ENCODE data around the gene CEP72.
A peak's percentile ranks its signal among the peaks of the same experiment; 100 is the strongest.
"Not testable (repeated sequence)": the region's sequence is repeated elsewhere in the genome, so short reads cannot be mapped to it uniquely, and the experiment has no call there.

The CEP72 gene, protein sequence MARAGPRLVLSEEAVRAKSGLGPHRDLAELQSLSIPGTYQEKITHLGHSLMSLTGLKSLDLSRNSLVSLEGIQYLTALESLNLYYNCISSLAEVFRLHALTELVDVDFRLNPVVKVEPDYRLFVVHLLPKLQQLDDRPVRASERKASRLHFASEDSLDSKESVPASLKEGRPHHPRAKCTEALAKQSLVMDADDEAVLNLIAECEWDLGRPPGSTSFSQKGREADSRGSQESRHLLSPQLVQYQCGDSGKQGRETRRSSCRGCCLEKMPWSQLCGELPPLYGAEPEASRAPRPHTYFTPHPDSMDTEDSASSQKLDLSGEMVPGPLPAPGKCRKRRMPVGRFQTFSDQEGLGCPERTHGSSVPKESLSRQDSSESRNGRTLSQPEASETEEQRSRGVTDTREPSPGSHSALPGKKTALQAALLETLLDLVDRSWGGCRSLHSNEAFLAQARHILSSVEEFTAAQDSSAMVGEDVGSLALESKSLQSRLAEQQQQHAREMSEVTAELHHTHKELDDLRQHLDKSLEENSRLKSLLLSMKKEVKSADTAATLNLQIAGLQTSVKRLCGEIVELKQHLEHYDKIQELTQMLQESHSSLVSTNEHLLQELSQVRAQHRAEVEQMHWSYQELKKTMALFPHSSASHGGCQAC

DNA sequence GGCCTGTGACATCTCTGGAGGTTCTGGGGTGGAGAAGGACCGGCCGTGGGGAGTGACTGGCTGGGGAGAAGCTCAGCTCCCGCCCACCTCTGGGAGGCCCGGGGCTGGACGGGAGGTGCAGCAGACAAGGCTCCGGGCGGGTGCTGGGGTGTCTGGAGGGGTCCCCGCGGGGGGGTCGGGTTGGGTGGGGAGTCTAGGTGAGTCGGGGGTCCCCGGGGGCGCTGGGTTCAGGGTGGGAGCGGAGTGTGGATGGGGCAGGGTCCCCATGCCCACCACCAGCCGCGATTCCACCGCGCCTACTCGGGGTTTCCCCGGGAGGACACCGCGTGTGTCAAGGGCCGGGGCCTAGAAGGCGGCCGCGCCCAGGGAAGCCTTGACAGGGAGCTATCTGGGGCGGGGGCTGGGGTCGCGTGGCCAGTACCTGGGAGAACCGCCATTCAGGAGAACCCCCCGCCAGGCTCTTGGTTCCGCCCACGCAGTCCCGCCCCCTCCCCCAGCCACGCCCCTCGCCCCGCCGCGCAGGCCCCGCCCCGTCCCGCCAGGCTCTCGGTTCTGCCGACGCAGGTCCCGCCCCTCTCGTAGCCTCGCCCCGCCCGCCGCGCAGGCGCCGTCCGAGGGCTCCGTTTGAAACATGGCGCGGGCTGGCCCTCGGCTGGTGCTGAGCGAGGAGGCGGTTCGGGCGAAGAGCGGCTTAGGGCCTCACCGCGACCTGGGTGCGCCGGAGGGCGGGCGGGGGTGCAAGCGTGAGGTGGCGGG lies at the start of gene CEP72:
Gene CEP72, plus strand, starts transcription at position 610 of the 756 bp plus-strand sequence. Its CDS starts 22 bp downstream, at position 632.
- DNase-seq (ENCODE audit: insufficient read length, low spot score) (peak; percentile 97), FAIRE-seq (peak; percentile 83)

DNA sequence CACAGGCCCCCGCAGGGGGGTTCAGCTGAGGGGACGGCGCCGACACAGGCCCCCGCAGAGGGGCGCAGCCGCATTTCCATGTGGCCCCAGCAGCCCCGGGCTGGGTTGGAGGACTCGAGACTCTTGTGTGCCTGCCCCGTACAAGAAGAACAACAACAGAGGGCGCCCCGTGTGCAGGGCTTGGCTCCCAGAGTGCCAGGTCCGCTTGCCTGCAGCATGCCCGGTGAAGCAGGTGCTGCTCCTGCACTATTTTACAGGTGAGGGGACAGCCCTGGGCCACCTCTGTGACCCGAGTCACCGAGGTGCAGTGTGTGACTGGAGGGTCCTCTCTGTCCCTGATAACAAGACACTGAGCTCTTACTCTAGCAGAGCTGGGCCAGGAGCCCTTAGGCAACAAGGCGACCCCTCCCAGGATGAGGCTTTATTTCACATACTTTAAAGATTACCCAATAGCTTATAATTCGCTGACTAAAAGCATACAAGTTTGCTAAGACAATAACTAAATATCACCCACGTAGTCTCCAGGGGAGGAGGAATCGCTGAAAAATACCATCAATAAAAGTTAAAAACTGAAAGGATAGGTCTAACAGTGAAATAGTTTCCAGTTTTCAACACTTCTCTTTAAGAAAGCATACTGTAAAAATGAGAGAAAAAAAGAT lies 46.2 kb upstream of the CEP72 start:
- DNase-seq (ENCODE audit: insufficient read length, low spot score) (peak; percentile 42), FAIRE-seq (no peak)

DNA sequence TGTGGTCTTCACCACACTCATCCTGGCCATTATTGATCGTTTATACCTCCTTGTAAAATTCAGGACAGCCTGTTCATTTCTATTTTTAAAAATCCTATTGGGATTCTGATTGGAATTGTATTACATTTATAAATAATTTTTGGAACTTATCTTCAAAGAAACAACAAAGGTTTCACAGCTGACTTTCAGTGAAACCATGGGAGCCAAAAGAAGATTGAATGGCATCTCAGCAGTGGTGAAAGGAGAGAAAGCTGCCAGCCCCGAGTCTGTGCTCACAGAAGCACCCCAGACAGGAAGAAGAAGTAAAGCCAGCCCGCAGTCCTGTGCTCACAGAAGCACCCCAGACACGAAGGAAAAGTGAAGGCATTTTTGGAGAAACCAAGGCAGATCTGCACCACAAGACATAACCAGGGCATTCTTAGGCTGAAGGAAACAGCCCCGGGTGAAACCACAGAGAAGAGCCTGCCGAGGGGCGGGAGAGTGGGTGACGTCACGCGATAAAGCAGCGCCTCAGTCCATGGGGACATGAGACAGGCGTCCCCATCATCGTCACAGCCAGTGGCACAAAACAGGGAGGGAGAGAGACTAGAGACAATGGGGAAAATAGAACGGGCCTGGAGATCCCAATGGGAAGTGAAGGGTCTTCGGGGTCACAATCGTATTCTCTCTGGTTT lies 45.4 kb upstream of the CEP72 start:
- FAIRE-seq (no peak), DNase-seq (ENCODE audit: insufficient read length, low spot score) (no peak)

DNA sequence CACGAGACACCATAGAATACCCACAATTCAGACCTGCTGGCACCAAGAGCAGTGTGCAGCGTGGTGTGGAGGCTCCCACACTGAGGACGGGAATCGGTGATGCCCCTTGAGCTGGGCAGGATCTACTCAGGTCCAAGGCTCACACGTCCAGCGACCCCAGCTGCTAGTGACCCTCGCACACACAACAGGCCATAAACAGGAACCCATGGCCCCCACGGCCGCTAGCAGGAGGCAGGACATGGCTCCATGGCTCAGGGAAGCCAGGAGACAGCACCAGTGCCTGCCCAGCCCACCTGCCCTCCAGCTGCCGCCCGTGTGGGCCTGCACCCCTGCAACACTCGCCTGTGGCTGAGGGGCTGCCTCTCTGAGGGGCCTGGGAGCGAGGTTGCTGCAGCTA lies 44.5 kb upstream of the CEP72 start:
- DNase-seq (ENCODE audit: insufficient read length, low spot score) = no peak
- FAIRE-seq = peak; percentile 13

DNA sequence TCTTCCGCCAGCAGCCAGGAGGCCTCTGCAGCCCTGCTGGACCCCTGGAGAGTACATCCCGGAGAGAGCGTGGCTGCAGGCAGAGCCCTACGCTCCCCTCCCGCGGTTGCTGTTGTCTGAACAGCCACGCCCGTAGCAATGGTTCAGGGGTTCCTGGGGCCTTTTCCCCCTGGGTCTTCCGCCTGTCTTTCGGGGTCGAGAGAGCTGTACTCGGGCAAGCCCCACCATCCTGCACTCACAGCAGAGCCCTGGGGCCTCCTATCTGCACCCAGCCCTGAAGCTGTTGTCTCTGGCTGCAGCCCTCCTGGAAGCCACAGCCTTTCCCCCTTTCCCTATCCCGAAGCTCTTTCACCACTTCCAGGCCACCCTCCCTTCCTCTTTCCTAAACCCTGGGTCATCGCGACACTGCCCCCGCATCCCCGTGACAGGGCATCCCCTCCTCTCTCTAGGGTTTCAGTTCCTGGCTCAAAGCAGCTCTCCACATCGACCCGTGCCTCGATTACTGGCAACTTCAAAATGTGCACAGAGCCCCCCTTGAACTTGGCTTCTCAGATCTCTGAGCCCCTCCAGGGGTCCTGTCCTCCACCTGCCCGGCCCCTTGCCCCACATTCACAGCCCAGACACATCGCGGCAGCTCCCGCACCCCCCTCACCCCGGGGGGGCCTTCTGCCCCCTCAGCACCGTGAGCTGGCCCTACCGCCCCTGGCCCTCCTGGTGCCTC lies 43.9 kb upstream of the CEP72 start:
- DNase-seq (ENCODE audit: insufficient read length, low spot score) (no peak), FAIRE-seq (no peak)

DNA sequence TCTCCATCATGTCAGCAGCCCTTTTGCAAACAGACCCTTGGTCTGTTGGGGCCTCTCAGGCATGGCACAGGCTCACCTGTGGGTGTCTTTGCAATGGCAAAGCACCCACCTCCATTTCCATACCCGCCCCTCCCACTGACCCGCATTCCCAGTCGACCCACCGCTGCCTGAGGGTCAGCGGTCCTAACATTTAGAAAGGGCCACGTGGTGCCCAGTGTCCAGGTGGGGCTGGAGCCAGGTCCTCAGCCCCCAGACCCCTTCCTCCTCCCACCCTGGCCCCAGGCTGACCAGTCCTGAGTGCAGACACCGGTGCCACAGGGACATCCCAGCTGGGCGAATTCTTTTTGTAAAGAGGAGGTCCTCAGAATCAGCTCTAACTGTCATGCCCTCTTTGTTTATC lies 43.3 kb upstream of the CEP72 start:
- DNase-seq (ENCODE audit: insufficient read length, low spot score) (no peak), FAIRE-seq (no peak)

DNA sequence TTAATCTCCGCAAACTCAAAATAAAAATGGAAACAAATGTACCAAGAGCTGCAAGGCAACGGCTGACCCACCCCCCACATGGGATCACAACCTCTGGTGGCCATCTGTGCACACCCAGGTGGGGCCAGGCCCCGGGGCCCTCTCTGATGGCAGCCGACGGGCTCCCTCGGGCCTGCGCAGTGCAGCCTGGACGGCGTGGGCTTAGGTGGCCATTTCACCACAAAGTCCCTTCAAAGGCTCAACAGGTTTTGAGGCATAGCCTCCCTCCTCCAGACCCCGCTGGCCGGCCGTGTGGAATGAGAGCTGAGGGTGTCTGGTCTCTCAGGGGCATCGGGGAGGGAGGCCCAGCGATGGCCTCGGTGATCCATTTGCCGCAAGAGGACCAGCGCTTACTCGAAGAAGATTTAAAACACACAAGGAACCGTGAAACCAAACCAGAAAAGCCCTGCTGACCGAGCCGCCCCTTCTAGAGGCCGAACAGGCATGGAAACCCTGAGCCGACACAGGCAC lies 42.7 kb upstream of the CEP72 start:
- no peak for FAIRE-seq
- no peak for DNase-seq (ENCODE audit: insufficient read length, low spot score)

DNA sequence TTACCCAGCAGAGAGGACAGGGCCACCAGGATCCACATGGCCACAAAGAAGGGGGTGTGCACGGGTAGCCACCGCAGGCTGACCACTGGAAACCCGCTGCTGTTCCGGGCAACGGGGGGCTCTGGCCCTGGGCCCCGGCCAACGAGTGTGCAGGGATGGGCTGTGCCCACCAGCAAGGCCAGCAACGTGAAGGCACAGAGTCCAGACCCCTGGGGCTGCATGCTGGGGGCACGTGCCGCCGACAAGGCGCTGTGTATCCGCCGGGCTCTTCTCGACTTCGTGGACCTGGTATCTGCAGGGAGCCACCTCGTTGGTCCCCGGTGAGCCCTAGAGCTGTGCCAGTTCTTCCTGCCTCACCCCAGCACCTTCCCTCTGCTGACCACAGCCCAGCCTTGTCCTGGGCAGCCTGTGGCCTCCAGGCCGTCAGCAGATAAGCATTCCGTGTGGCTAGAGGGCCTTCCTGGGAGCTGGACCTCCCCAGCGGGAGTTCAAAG lies 42.2 kb upstream of the CEP72 start:
- DNase-seq (ENCODE audit: insufficient read length, low spot score) = no peak
- FAIRE-seq = peak; percentile 65

DNA sequence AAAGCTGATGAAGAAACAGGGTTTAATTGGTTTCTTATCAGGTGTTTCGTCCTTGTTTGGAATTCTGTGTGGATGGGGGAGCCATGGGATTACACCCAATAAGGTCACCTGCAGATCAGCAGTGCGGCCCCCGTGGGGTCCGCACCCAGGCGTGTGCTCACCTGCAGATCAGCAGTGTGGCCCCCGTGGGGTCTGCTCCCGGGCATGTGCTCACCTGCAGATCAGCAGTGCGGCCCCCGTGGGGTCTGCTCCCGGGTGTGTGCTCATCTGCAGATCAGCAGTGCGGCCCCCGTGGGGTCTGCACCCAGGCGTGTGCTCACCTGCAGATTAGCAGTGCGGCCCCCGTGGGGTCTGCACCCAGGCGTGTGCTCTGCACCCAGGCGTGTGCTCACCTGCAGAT lies 41.7 kb upstream of the CEP72 start:
- FAIRE-seq (no peak), DNase-seq (ENCODE audit: insufficient read length, low spot score) (no peak)

DNA sequence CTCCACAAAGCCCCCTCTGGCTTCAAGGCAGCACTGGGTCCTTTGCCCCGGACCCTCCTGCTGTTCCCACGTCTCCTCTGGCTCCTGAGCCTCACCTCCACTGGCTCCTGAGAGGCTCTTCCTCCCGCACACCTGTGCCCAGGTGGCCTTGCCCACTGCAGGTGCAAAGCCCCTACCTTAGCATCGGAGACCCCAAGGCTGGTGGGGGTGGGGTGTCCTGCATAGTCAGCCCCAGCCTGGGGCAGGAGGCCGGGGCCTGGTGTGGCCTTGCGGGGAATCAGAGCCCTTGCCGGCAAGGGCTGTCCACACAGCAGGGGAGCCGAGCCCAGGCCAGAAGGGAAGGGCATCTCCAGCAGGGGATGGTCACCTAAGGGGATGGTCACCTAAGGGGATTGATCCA lies 41.3 kb upstream of the CEP72 start:
- DNase-seq (ENCODE audit: insufficient read length, low spot score) = no peak
- no peak for FAIRE-seq

DNA sequence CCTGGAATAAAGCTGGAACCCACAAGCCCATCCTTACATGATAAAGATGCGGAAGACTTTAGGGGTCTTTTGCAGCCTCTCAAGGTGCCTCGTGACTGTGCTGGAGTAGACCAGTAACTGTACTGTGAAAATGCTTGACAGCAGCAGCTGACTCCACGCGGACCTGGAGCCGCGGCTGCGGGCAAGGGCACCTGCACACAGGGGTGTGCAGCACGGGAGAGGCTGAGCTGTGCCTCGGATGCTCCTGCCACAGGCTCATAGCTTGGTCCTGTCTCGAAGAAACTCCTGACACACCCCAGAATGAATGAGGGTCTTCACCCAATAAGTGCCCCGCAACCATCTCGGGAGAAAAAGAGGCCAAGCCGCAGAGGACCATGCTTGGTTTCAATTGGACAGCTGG lies 40.3 kb upstream of the CEP72 start:
- FAIRE-seq (no peak), DNase-seq (ENCODE audit: insufficient read length, low spot score) (no peak)

DNA sequence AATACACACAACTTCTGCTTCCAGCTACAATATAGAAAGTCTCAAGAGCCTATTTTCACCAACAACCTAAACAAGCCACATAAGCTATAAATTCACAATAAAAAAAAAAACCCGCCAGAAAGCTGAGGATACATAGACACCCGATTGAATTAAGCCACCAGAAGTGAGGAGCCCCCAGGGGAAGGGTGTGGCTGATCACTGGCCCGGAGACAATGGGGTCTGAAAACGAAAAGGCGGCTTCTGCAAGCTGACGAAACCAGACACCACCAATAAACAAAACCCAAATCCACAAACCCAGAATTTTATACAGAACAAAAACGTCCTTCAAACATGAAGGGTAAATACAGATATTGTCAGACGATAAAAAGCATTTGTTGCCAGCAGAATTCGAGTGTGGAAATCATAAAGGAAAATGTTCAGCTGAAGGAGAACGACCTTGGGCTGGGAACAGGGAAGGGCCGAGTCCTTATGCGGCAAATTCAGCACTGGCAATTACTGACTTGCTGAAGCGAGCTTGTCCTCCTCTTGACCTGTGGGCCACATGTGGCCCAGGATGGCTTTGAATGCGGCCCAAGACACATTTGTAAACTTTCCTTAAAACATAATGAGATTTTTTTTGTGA lies 39.6 kb upstream of the CEP72 start:
- FAIRE-seq = no peak
- DNase-seq (ENCODE audit: insufficient read length, low spot score) = no peak

DNA sequence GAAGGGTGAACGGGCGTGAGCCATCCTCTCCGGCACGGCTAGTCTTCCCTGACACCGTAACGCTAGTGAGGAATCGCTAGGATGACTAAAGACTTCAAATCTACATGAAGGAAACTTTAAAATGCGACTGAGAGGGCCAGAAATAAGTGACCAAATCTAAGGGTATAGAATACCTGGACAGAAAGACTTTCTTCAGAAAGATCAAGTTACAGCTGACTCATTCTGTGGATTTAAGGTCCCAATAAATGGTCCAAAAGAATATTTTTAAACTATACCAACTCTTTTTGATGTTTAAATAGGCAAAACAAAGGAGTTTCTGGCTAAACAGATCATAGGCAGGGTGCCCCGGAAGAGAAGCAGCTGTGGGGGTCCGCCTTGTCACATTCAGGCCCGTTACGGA lies 38.9 kb upstream of the CEP72 start:
- FAIRE-seq (no peak), DNase-seq (ENCODE audit: insufficient read length, low spot score) (no peak)

DNA sequence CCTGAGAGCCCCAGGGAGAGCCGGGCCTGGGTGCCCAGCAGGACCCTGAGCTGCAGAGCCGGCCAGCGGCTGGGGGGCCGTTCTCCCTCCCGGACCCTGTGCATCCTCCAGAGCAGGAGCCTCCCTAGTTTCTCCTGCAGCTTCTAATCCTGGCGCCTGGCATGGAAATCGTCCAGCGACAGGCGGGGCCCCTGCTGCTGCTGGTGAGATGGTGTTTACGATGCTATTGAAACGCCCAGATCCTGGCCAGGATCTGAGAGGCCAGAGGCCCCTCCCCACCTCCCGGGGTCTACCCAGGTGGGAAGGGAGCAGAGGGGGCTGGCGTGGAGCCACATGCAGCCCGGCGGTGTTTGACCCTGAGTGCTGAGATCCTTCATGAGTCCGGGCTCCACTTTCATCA lies 38.2 kb upstream of the CEP72 start:
- FAIRE-seq (no peak), DNase-seq (ENCODE audit: insufficient read length, low spot score) (no peak)

DNA sequence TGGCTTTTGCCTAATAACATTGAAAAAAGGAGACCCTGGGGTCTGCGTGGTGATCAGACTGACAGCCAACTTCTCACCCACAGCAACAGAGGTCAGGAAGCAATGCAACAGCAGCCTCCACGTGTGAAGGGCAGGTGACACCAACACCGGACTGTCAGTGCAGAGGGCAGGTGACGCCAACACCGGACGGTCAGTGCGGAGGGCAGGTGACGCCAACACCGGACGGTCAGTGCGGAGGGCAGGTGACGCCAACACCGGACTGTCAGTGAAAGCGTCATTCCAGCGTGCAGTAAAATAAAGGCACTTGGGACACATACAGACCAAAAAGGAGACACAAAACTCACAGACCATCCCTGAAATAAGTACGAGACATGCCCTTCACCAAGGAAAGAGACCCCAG lies 37.2 kb upstream of the CEP72 start:
- FAIRE-seq = peak; percentile 54

DNA sequence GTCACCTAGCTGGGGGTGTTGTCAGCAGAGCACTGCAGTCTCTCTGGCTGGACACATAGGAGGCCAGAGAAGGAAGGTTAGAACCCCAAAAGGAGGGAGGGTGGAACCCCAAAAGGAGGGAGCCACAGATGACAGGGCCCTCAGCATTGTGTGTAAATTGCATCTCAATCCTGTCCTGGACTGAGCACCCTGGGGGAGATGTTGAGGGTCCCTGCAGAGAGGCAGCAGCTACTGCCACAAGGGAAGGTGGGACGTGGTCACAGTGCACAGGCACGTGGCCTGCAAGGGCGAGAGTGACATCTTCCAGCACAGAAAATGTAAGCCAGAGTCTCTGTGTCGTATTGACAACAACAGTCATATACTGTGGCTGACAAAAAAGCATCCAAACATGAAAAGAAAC lies 36.5 kb upstream of the CEP72 start:
- FAIRE-seq = peak; percentile 31

More for the DNA sequence above, 37.2 kb upstream of the CEP72 start:
- no peak for DNase-seq (ENCODE audit: insufficient read length, low spot score)

DNA sequence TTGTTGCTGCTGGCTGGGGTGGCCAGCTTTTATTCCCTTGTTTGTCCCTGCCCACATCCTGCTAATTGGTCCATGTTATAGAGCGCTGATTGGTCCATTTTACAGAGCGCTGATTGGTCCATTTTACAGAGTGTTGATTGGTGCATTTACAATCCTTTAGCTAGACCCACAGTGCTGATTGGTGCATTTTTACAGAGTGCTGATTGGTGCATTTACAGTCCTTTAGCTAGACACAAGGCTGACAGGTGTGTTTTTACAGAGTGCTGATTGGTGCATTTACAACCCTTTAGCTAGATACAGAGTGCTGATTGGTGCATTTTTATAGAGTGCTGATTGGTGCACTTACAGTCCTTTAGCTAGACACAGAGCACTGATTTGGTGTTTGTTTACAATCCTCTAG lies 34.9 kb upstream of the CEP72 start:
- not testable (repeated sequence) for DNase-seq (ENCODE audit: insufficient read length, low spot score); FAIRE-seq

More for the DNA sequence above, 36.5 kb upstream of the CEP72 start:
- no peak for DNase-seq (ENCODE audit: insufficient read length, low spot score)

DNA sequence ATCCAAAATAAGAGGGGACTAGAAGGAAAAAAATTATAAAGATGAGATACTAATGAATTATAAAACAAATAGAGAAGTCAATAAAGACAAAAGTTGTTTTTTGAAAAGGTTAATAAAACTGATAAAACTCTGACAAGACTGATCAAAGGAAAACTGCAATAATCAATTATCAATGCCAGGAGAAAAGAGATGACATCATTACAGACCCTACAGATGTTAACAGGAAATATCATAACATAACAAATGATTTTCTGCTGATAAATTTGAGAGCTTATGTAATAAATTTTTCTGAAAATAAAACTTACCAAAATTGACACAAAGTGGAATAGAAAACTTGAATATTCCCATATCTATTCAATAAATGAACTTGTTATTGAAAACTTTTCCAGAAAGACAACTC lies 34.3 kb upstream of the CEP72 start:
- FAIRE-seq (no peak), DNase-seq (ENCODE audit: insufficient read length, low spot score) (no peak)

DNA sequence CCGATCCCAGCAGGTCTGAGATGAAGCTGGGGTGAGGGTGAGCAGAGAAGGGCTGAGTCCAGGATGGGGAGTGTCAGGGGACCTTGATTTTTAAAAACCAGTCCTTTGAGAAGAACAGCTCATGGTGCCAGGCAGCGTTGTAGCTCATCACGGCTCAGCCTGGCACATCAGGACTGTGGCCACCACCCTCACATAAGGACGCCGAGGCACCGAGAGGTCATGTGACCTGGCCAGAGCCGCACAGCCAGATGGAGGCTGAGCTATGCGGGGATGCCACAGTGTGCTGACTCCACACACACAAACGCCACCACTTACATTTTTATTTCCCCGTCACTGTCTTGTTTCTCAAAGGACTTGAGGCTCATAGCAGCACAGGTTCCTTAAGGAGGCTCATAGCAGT lies 32.9 kb upstream of the CEP72 start:
- FAIRE-seq (no peak), DNase-seq (ENCODE audit: insufficient read length, low spot score) (no peak)

Measured in HTR-8/SVneo (cell line).